ENCODE measurements around the gene YWHAQ.

- TF ChIP-seq GATAD2A (IDR thresholded peaks at IDR 0.05) (no peak), CTCF (IDR thresholded peaks at IDR 0.05 in 2 of 3, conservative IDR thresholded peaks at IDR 0.05 in 1 of 3; ENCODE audit: insufficient read depth in 2 of 3, low read depth in 1 of 3, low read length in 3 of 3) (no peak), TSHZ1 (CRISPR knock-in tag; IDR thresholded peaks at IDR 0.05) (no peak), BRF2 (IDR thresholded peaks at IDR 0.05; ENCODE audit: borderline replicate concordance, insufficient read depth, insufficient read length) (no peak), ZNF512 (tag; IDR thresholded peaks at IDR 0.05) (no peak), SUPT5H (IDR thresholded peaks at IDR 0.05) (no peak), UBTF (IDR thresholded peaks at IDR 0.05; ENCODE audit: borderline replicate concordance in 1 of 2, low read depth in 2 of 2, low read length in 2 of 2) (no peak), PRMT5 (CRISPR knock-in tag; IDR thresholded peaks at IDR 0.05) (no peak), ILK (tag; IDR thresholded peaks at IDR 0.05; ENCODE audit: borderline replicate concordance, low read depth) (no peak), FOS (IDR thresholded peaks at IDR 0.05; ENCODE audit: extremely low read depth, insufficient read length) (no peak), EHMT2 (IDR thresholded peaks at IDR 0.05) (no peak), FOXO4 (CRISPR knock-in tag; IDR thresholded peaks at IDR 0.05) (no peak), ZNF609 (CRISPR knock-in tag; IDR thresholded peaks at IDR 0.05; ENCODE audit: borderline replicate concordance) (no peak)
Observed at GRCh38 chr2:9629222-9630116, 1.3 kb downstream of the YWHAQ start.

All from K562 (cell line).